Activated CD4-positive, alpha-beta T cell treated with anti-CD3 and anti-CD28 coated beads, Interleukin-2, Interleukin-6, amounts not matched to agents 100 ng/mL and 50 ng/mL, durations not matched to agents 16 hours and 8 hours (primary cell): Measurements from ENCODE around the gene TMEM225B.
A peak's percentile ranks its signal among the peaks of the same experiment; 100 is the strongest.
"Not testable (repeated sequence)": the region's sequence is repeated elsewhere in the genome, so short reads cannot be mapped to it uniquely, and the experiment has no call there.

Experiments used
- DNase-seq: peaks from one replicate; pipeline ENCODE4 v3.0.0-alpha.2; 2020

The TMEM225B gene, protein sequence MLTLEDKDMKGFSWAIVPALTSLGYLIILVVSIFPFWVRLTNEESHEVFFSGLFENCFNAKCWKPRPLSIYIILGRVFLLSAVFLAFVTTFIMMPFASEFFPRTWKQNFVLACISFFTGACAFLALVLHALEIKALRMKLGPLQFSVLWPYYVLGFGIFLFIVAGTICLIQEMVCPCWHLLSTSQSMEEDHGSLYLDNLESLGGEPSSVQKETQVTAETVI

DNA sequence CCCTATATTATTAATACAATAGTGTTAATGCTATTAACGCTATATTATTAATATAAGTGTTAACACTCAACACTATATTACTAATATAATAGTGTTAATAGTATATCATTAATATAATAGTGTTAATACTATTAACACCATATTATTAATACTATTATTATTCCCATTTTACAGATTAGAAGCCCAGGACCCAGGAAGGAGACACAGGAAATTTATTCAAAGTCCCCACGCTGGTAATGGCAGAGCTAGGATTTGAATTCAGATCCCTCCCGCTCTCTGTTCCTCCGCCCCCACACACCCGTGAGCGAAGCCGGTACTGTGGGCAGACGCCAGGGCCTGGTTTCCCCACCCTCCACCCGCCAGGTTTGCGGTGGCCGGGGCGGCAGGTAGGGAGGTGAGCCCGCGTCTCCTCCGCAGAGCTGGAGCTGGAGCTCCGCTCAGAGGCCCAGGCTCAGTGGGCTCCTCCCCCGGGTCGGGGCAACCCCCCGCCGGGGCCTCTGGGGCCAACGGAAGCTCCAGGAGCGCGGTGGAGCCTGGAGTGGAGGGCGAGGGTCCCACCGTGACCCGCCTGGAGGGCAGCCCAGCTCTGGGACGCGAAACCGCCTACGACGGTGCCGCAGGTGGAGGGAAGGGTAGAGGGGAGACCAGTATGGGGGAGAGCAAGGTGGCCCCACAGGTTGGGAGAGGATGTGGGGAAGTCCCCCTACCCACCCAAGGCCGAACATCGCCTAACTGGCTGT, at the start of gene TMEM225B:
Gene TMEM225B (plus strand): TSS at position 506 of the 740 bp plus-strand sequence. CDS start 6,122 bp downstream, outside the sequence.
- no peak for DNase-seq

DNA sequence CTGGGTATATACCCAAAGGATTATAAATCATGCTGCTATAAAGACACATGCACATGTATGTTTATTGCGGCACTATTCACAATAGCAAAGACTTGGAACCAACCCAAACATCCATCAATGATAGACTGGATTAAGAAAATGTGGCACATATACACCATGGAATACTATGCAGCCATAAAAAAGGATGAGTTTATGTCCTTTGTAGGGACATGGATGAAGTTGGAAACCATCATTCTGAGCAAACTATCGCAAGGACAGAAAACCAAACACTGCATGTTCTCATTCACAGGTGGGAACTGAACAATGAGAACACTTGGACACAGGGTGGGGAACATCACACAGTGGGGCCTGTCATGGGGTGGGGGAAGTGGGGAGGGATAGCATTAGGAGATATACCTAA, 48.5 kb upstream of the TMEM225B start:
- not testable (repeated sequence) for DNase-seq

DNA sequence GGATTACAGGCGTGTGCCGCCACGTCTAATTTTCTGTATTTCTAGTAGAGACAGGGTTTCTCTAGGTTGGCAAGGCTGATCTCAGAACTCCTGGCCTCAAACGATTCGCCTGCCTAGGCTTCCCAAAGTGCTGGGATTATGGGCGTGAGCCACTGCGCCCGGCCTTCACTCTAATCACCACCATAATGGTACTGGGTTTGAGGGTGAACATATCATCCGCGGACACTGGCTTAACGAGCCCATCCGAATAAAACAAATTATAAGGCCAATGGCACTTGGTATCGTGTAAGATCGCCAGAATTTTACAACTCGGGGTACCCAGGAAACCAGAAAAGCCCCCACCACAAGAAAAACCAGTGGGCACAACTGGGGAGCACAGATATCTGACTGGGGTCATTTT, 46.7 kb upstream of the TMEM225B start:
- DNase-seq = no peak

DNA sequence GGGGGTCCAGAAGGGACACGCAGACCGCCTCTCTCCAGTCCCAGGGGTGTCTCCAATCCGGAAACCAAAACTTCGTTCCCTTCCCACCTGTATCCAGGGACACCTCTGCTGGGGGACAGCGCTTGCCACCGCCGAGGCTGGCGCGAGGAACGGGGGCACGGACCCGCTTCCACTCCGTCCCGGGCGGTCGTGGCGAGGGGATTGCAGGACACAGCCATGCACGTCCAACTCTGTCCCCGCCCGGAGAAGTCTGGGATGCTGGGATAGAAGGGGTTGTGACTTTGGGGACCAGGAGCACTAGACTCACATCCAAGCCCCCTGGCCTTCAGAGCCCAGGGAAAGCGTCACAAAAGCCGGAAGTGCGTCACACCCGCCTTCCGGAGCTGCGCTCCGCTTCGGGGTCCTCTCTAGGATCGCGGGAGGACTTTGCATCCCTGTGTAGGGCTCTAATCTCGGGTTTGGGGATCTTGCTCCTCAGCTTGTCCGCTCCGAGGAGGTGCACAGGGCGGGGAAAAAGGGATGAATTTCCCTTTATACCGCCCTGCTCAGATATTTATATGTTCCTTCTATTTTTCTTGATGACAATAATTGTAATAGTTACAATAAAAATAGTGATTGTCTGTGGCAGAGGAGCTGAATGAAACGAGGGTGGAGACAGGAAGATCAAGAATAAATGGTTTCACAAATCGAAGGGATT, 46.2 kb upstream of the TMEM225B start, which contains the start of gene FAM200A:
Gene FAM200A (minus strand): TSS at position 348 of the 697 bp plus-strand sequence. CDS start 3,707 bp downstream, outside the sequence.
- DNase-seq = peak; percentile 89

DNA sequence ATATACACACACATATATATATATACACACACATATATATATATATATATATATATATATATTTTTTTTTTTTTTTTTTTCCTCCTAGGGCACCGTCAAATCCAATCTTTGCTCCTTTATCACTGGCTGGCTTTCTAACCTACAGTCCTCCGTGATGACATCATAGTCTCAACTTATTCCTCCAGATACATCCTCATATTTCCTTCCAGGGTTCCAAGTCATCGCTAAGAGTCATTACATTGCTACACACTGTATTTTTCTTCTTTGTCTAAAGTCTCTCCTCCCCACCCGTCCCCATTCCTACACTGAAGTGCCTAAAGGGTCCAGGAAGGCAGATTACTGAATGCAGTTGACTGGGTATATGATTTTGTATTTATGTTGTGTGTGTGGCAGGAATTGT, 45.0 kb upstream of the TMEM225B start:
- no peak for DNase-seq

DNA sequence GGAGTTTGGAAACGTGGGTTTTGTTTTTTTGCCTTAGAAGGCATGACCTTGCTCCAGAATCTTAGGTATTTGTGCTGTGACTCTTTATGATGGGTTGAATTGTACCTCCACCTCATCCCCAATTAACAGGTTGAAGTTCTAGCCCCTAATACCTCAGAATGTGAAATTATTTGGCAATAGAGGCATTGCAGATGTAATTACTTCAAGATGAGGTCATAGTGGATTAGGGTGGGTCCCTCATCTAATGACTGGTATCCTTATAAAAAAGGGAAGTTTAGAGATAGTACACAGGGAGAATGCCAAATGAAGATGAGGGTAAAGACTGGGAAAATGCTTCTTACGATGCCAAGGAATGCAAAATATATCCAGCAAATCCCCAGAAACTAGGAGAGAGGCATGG, 43.1 kb upstream of the TMEM225B start:
- no peak for DNase-seq

DNA sequence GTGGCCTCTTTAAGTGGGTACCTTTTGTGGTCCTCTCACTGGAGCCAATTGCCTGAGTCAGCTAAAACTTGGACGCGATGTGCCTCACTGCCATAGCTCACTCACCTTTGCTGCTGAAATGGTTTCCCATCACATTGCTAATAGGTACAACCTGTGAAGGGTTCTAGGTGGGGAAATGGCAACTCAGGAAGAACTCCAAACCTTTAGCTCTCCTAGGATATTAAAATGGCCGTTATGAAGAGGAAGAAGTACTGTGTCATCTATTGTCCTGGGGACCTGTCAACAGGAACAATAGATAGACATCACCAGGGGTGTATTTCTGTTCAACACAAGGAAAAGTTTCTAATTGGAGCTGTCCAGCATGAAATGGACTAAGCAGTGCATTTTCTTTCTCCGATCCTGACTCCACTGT, 40.9 kb upstream of the TMEM225B start:
- no peak for DNase-seq

DNA sequence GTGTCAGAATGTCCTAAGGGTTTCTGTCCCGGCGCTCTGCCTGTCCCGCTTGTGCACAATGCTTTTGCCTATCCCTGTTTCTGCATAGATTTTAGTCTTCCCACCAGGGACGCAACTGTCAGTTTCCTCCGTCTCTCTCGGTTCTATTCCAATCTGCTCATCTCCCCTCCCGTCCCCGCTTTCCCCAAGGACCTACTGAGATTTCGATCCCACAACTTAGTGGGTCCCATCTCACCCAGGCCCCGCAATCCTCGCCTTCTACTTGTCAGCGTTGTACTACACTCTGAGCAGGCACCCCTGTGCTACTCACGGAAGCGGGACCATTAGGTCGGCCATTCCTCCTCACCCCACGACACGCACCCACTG, 40.1 kb upstream of the TMEM225B start:
- DNase-seq = no peak

DNA sequence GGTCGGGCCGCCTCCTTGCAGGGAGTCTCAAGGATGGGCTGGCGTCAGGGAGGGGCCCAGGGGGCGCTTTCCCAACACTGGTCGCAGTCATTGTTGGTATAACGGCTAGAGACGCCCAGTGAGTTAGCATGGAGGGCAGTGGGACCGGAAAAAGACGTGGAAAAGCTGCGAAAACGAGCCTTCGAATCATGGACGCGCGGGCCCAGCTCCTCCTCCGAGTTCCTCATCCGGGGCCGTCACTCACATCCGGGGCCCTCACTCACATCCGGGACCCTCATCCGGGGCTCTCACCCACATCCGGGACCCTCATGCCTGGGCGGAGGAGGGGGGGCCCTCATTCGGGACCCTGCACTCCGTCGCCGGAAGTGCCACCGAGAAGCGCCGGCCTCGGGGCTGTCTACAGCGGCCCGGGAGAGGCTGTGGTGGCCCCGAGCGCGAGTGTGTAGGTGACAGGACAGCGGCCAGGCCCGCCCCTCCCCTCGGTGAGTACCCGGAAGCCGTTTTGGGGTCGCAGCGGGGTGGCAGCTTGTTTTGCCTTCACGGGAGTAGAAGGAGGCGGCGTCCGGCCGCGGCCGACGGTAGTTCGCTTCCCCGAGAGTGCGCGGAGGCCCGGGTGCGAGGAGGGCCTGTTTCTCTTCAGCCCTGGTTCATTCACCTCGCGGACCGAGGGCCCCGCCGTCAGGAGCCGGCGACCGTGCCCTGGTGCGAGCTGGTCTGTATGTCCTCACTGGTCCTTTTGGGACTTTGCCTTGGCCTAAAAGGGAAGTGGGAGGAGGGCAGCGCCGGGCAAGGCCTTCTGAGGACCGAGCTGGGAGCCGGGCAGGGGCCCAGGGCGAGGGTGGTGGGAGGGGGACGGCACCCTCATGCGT, 39.5 kb upstream of the TMEM225B start, which contains the start of gene ZNF655:
Gene ZNF655 (plus strand): TSS at position 337 of the 869 bp plus-strand sequence. CDS start 1,918 bp downstream, outside the sequence.
- peak; percentile 90 for DNase-seq

DNA sequence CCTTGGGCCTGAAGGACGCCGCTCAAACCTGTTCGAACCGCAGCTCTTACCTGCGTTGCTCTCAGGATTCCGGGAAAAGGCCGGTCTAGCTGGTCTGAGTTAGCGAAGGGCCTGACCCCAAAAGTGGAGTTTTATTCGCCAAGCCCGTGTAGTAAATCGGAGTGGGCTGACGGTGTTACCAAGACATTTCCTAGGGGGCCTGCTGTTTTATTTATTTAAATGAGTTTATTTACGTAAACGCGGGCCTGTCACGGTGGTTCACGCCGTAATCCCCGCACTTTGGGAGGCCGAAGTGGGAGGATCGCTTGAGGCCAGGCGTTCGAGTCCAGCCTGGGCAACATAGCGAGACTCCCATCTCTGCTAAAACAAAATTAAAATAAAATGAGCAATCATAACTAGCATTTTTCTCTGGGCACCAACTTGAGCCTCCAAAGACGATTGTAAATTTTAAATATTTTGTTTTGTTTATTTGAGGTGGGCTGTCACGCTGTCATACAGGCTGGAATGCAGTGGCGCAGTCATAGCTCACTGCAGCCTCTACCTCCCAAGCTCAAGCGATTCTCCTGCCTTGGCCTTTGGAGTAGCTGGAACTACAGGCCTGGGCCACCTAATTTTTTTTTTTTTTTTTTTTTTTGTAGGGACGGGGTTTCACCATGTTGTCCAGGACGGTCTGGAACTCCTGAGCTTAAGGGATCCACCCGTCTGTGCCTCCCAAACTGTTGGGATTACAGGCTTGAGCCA, 38.7 kb upstream of the TMEM225B start:
- no peak for DNase-seq

DNA sequence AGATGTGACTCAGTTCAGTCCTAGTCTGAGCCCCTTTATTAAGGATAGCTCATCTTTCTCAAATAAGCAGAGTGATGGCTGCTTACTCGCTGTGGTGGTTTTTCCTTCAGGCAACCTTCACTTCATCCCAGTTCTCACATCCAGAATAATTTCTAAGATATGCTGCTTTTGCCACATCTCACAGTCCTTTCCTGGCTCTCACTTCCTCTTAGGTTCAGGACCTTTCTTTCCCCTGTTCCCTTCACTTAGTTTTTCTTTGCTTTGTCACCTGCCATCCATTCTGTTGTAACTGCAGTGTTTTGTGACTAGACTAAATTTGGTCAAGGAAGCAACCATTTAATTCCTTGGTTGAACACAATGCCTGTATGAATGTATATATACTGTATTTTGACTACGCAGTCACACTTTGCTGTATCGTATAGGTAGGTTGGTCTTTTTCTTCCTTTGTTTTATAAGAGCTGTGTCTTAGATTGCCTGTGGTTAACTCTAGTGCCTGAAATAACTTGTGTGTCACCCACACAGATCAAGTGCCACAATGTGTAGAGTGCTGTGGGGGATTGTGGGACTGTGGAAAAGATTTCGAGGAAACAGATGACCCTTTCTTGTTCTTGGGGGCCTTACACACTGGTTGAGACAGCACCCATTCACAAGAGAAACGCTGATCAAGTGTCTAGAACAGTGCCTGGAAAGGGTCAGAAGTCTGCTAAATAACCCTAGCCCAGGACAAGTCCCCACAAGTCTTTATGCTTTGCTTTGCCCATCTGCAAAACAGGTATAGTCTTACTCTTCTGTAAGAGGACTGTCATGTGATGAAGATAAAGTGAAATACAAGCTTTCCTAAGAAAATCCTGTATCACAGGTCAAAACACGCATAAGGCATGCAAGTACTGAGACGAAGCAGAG, 37.0 kb upstream of the TMEM225B start:
- no peak for DNase-seq

DNA sequence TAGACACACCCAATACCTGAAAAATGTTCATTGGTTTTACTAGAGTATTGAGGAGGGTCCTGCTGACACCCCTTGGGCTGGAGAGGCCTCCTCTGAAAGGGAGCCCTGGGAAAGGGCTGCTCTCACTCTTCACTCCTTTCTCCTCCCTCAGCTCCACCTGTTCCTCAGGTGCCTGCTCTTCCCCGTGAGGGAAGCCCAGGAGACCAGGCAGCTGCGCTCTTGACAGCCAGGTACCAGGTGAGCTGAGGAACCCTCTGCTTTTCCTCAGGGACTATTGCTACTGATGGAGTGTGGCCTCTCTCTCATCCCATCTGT, 36.4 kb upstream of the TMEM225B start:
- no peak for DNase-seq

DNA sequence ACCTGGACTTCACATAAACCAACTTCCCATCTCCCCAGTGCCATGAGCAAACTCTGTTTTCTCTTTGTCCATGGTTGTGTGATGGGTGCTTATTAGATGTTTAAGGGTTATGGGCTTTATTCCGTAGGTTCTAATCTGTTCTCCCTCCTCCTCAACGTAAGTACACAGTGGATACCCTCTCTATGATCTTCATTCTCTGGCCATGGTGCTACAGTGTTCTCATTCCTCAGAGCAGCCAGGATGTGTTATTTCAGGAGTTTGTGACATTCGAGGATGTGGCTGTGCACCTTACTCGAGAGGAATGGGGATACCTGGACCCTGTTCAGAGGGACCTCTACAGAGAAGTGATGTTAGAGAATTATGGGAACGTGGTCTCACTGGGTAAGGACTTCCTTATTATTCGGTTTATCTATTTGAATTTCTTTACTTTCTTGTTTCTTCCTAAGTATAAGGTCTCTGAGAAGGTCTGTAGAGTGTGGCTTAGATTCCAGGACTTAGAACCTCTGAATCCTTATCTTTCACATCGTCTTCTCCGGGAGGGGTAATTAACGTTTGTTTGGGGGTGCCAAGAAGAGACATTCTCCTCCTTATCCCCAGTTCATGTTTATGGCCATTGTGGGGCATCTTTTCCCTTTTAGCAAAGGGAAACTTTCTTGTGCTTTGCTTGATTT, 35.8 kb upstream of the TMEM225B start:
- no peak for DNase-seq

DNA sequence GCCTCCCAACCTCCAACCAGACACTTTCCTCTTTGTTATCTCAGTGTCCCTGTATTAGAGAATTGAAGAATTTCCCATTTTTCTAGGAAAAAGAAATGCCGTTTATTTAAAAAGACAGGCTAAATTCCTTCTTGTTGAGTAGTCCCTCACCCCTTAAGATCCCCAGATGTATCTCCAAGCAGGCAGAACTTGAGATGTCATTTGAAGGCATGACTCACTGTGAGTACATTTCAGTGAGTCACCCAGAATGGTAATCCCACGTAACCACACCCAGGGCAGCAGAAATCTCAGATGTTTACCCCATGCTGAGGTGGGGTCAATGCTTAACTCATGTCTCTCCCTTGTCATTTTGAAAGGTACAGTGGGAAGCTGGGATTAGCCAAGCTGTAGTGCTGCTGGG, 35.2 kb upstream of the TMEM225B start:
- peak; percentile 70 for DNase-seq

DNA sequence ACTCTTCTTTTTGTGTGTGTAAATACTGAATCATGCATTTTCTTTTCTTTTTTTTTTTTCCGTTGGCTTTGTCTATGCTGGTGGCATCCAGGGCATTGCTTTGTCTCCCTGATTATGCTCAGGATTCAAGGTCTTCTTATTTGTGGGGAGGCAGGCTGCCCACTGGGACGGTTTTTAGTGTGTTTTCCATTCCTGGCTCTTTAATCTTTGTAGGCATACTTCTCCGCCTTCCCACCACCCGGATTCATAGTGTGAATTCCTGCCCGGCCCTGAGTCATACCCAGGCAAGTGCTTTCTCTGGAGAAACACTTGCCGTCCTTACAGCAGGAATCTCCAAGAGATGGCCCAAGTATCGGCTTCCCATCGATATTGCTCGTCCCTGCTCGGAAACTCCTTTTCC, 34.4 kb upstream of the TMEM225B start:
- DNase-seq = no peak

DNA sequence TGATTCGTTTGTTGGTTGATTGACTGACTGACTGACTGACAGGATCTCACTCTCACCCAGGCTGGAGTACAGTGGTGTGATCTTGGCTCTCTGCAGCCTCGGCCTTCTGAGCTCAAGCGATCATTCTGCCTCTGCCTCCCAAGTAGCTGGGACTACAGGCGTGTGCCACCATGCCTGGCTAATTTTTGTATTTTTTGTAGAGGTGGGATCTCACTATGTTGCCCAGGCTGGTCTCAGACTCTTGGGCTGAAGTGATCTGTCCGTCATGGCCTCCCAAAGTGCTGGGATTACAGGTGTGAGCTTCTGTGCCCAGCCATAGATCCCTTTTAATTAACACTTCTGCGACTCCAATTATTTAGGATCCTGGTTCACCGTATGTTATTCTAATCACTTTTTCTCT, 29.3 kb upstream of the TMEM225B start:
- not testable (repeated sequence) for DNase-seq

DNA sequence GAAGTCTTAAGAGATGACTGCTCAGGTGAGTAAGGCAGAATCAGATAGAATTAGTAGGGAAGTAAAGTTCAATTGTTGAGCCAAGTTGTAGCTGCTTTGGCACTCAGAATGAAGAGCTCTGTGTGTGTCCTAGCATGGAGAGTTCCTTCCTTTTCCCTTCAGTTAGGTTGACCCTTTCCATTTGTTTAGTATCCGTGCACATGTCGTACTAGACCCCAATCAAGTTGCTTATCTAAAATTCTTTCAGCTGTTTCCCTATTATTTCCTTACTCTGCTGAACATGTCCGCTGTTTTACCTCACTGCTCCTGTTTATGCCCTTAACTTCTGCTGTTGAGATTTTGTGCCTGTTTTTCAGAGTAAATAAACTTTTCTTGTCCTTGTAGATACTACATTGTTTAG, 26.3 kb upstream of the TMEM225B start:
- DNase-seq = no peak

DNA sequence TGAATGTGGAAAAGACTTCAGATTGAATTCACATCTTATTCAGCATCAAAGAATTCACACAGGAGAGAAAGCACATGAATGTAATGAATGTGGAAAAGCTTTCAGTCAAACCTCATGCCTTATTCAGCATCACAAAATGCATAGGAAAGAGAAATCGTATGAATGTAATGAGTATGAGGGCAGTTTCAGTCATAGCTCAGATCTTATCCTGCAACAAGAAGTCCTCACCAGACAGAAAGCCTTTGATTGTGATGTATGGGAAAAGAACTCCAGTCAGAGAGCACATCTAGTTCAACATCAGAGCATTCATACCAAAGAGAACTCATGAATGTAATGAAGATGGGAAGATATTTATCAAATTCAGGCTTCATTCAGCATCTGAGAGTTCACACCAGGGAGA, 24.8 kb upstream of the TMEM225B start:
- DNase-seq = no peak

DNA sequence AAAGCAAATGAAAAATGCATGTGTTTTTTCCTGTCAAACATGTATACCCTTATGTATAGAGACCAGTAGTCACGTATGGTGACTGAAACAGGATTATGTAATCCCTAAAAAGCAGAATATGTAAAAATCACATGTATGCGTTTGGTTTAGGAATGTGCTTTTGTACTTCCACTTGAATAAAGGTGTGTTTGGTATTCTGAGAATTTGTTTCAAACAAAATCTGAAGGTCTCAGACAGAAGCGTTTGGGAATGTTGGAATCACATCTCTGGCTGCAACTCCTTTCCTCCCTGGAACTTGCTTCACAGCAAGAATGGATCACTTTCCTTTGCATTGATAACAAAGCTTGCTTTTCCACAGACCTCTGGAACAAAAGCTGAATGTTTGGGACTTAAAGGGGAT, 21.8 kb upstream of the TMEM225B start:
- no peak for DNase-seq

DNA sequence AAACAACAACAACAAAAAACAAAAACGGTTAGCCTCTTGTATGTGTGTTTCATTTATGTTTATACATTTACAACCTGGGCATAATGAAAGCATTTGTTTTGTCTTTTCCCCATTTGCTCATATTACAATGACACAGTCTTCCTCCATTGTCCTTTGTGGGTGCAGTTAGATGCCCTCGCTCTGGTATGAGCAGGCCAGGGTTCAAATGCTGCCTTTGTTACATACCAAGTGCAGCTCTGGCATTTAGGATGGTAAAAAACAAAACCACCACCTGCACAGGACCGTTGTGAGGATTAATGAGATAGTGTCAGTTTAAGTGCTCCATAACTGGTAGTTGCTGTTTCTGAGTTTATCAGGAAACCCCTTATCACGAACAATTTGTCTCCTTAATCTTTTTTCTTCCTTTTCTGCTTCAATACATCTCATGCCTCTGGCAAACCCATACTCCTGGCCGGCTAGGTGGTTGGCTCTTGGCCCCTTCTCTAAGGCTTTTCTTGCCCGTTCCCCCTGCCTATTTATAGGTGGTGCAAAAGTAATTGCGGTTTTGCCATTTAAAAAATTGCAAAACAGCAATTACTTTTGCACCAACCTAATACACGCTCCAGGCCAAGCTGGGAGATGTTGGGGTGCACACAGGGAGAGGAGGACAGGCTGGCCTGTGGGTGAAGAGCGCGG, 18.6 kb upstream of the TMEM225B start:
- DNase-seq = no peak
